GM12878 (cell line): Measurements from ENCODE around the gene HIRA. TPM values are rescaled to one million over a fixed set of nuclear protein-coding genes. Genes with fewer than 3 reads are reported as not detected.

Experiments used
- ATAC-seq: fragments of 200-7000 bp; cut with Tn5 transposase; 3 replicates; pipeline ENCODE4 v1.9.1; 2020; ENCODE audit warnings: mild to moderate bottlenecking, moderate library complexity
- BruUV-seq: library from RNA; stranded (reverse); fragments of 400-500 nt; replicated peaks from 2 replicates; lab custom pipeline; 2021; lab: Mats Ljungman, UMichigan
- CTCF ChIA-PET: fragments of 300-600 bp; sonication (Branson Sonifier 250); formaldehyde crosslinking; extraction: SDS; loops from one replicate; lab custom pipeline; 2021; ENCODE audit warnings: inconsistent platforms; lab: Yijun Ruan, JAX
- POLR2A ChIA-PET: fragments of 350-600 bp; formaldehyde crosslinking; extraction: SDS; loops from one replicate; lab custom pipeline; 2021; ENCODE audit warnings: inconsistent platforms; lab: Charles Lee
- RAD21 ChIA-PET: fragments of 300-600 bp; sonication (Branson Sonifier 250); formaldehyde crosslinking; loops from one replicate; lab custom pipeline; 2023; ENCODE audit warnings: antibody characterized with exemption; ENCODE audit not compliant: unreplicated experiment; lab: Charles Lee
- SMC1A ChIA-PET: fragments of 300-600 bp; sonication (Branson Sonifier 250); formaldehyde crosslinking; loops from one replicate; lab custom pipeline; 2023; ENCODE audit not compliant: unreplicated experiment, uncharacterized antibody; lab: Charles Lee
- DNase-seq: peaks from one replicate; pipeline ENCODE4 v3.0.0-alpha.2; 2011; ENCODE audit warnings: low read depth, low spot score
- FAIRE-seq: peaks from 3 replicates; lab custom pipeline; 2011; peaks lifted over from hg19 to GRCh38; lab: Jason Lieb, UNC
- H2AFZ ChIP-seq: 2 replicates; pipeline ENCODE4 v1.6.0; 2011; ENCODE audit warnings: low read depth, low read length, control low read depth; ENCODE audit not compliant: control insufficient read depth
- H3K27ac ChIP-seq: 2 replicates; pipeline ENCODE4 v1.5.1; 2011; ENCODE audit warnings: control low read depth; ENCODE audit not compliant: control insufficient read depth, insufficient read depth
- H3K27me3 ChIP-seq, 2 experiments: replicated peaks in 1 of 2; 2 replicates each; pipeline versions ENCODE4 v1.6.0 to v1.6.1; 2011; ENCODE audit warnings: low read length in 1 of 2; ENCODE audit not compliant: control insufficient read depth in 2 of 2, insufficient read depth in 2 of 2
- H3K36me3 ChIP-seq, 2 experiments: 2 replicates each; pipeline ENCODE4 v1.5.1; 2011; ENCODE audit warnings: low read length in 1 of 2; ENCODE audit not compliant: control insufficient read depth in 2 of 2, insufficient read depth in 2 of 2
- H3K4me1 ChIP-seq: 2 replicates; pipeline ENCODE4 v1.6.1; 2011; ENCODE audit warnings: mild to moderate bottlenecking, low read length, moderate library complexity, mixed read lengths; ENCODE audit not compliant: control insufficient read depth, insufficient read depth
- H3K4me2 ChIP-seq: 2 replicates; pipeline ENCODE4 v1.6.0; 2011; ENCODE audit warnings: control low read depth; ENCODE audit not compliant: control insufficient read depth, insufficient read depth
- H3K4me3 ChIP-seq: fragments of 200-600 bp; sonication (generic); 2 replicates; pipeline ENCODE4 v1.5.1; 2016
- H3K79me2 ChIP-seq: 2 replicates; pipeline ENCODE4 v1.6.0; 2011; ENCODE audit warnings: low read length; ENCODE audit not compliant: control insufficient read depth, insufficient read depth
- H3K9ac ChIP-seq: 2 replicates; pipeline ENCODE4 v1.8.0; 2011; ENCODE audit warnings: low read length, control low read depth, mixed read lengths; ENCODE audit not compliant: control insufficient read depth, insufficient read depth
- H3K9me3 ChIP-seq: replicated peaks from 3 replicates; pipeline ENCODE4 v1.5.1; 2011; ENCODE audit warnings: mild to moderate bottlenecking, low read length; ENCODE audit not compliant: control insufficient read depth, insufficient read depth
- H4K20me1 ChIP-seq: 2 replicates; pipeline ENCODE4 v1.6.0; 2011; ENCODE audit not compliant: control insufficient read depth, insufficient read depth
- BHLHE40 ChIP-seq, 2 experiments: fragments of 450-650 bp in 1 of 2; IDR thresholded peaks; 2 replicates each; pipeline ENCODE4 v1.6.1; 2011 to 2017; ENCODE audit warnings: low read depth in 2 of 2, borderline replicate concordance in 1 of 2, improper control_type of control experiment in 1 of 2, low read length in 1 of 2, mild to moderate bottlenecking in 1 of 2
- E2F8 ChIP-seq: fragments of 450-650 bp; IDR thresholded peaks from 2 replicates; pipeline ENCODE4 v1.6.1; 2018; ENCODE audit warnings: mild to moderate bottlenecking, low read depth, moderate library complexity; ENCODE audit not compliant: partially characterized antibody
- EZH2 ChIP-seq: IDR thresholded peaks from 2 replicates; pipeline ENCODE4 v1.6.1; 2012; ENCODE audit warnings: low read depth, mild to moderate bottlenecking, control low read depth, inconsistent platforms, low read length, borderline replicate concordance; ENCODE audit not compliant: control insufficient read depth
- IKZF1 ChIP-seq: fragments of 450-650 bp; conservative IDR thresholded peaks from 2 replicates; pipeline ENCODE4 v1.6.1; 2017; ENCODE audit warnings: antibody characterized with exemption, mild to moderate bottlenecking
- PAX5 ChIP-seq: IDR thresholded peaks from 2 replicates; pipeline ENCODE4 v1.6.1; 2011; ENCODE audit warnings: low read depth, low read length, borderline replicate concordance
- POLR2A ChIP-seq: IDR thresholded peaks from 2 replicates; pipeline ENCODE4 v1.6.1; 2011; ENCODE audit warnings: low read depth, mild to moderate bottlenecking, low read length
- ZBTB4 ChIP-seq: fragments of 450-650 bp; formaldehyde crosslinking; IDR thresholded peaks from 2 replicates; pipeline ENCODE4 v1.4.0; 2022; ENCODE audit warnings: mild to moderate bottlenecking, moderate library complexity
- WGBS: methylation state at CpG from one replicate; pipeline ENCODE4 v1.1.6; 2016; ENCODE audit warnings: low lambda C conversion rate; ENCODE audit not compliant: insufficient replicate concordance, insufficient coverage; ENCODE audit errors: missing lambda C conversion rate; 5-methylcytosine and 5-hydroxymethylcytosine counted together
- in situ Hi-C: fragments of 300-500 bp; cut with MboI; formaldehyde crosslinking; loops from 9 replicates; pipeline ENCODE4 v1.14.3; 2018; ENCODE audit warnings: mixed read lengths
- intact Hi-C: fragments of 100-400 bp; cut with micrococcal nuclease; formaldehyde crosslinking; loops from one replicate; pipeline ENCODE4 v1.14.2; 2022; ENCODE audit not compliant: unreplicated experiment
- polyA plus RNA-seq, 11 experiments: library from polyadenylated mRNA; depleted of rRNA in 4 of 11; unstranded in 6 of 11; stranded (reverse) in 5 of 11; fragments of >200 nt; fragmentation: Nextera tagmentation in 4 of 11; fragmentation: Illumina TruSeq in 1 of 11; extraction: Ambion mirVana in 4 of 11; extraction: Trizol in 1 of 11; gene quantifications; 1 replicate in 1 of 11; 2 replicates in 10 of 11; pipeline versions ENCODE4 v1.2.1 to v1.2.3, GENCODE V29; 2011 to 2016; ENCODE audit warnings: inconsistent platforms in 2 of 11, missing spikeins in 2 of 11, low read depth in 1 of 11
- total RNA-seq, 4 experiments: library from RNA; depleted of rRNA in 3 of 4; stranded (reverse); fragments of >200 nt in 3 of 4; fragmentation: Illumina TruSeq in 1 of 4; extraction: Trizol in 1 of 4; gene quantifications; 2 replicates each; pipeline versions ENCODE4 v1.2.1 to v1.2.3, GENCODE V29; 2013 to 2021

Gene HIRA
- total and polyA plus RNA-seq, 10 of the 15 experiments (the other 5 are each of a cell fraction or from before 2014, with no cell fraction given) = 0.34 to 32.7 (median 14.5) TPM

GRCh38 chr22:19407649-19408606, 23.6 kb downstream of the HIRA start:
- no peak for ATAC-seq
- WGBS = 96% methylated on average over 16 of the region's 16 CpGs

More at GRCh38 chr22:19407649-19408606, 23.6 kb downstream of the HIRA start:
- CTCF ChIA-PET = interaction anchor here (1.1 kb wide), 1 partner anchor 16 kb away, joined by 4 read pairs; no protein-coding TSS in a partner anchor
- in situ Hi-C loops (no loop called here), intact Hi-C loops (no loop called here)
- no TSS peak for BruUV-seq
- POLR2A ChIA-PET = no interaction called here
- H3K27me3 ChIP-seq = no peaks in the 10 kb centered on the region
- RAD21 ChIA-PET = no interaction called here
- H3K36me3 ChIP-seq = peaks cover 19 to 34% of the 10 kb centered on the region in 2 experiments; a peak in 3 of 4 replicates
- no peak overlapping the region for H2AFZ ChIP-seq
- H3K27ac ChIP-seq = no peak overlapping the region
- DNase-seq (no peak), FAIRE-seq (no peak)
- H4K20me1 ChIP-seq = no peaks in the 10 kb centered on the region
- SMC1A ChIA-PET = interaction anchor here (0.6 kb wide), 1 partner anchor 8 kb away, joined by 3 read pairs; no protein-coding TSS in a partner anchor
- no peaks in the 10 kb centered on the region; the same call in 1 of the 2 replicates for H3K4me1 ChIP-seq
- no peak overlapping the region for H3K9ac ChIP-seq
- H3K4me3 ChIP-seq = no peak overlapping the region
- H3K79me2 ChIP-seq = peaks cover 11% of the 10 kb centered on the region
- no peak for TF ChIP-seq IKZF1
- TF ChIP-seq POLR2A = no peak
- no peak for TF ChIP-seq EZH2
- TF ChIP-seq E2F8 = no peak
- TF ChIP-seq ZBTB4 = no peak
- no peak for TF ChIP-seq BHLHE40 (IDR thresholded peaks at IDR 0.05; ENCODE audit: borderline replicate concordance in 1 of 2, low read depth in 2 of 2, low read length in 1 of 2)
- TF ChIP-seq PAX5 = no peak
- H3K9me3 ChIP-seq = no peaks in the 10 kb centered on the region
- no peak overlapping the region for H3K4me2 ChIP-seq
